Endothelial cell of umbilical vein (primary cell): Measurements from ENCODE around the gene CFAP45. TPM values are rescaled to one million over a fixed set of nuclear protein-coding genes. Genes with fewer than 3 reads are reported as not detected.

Experiments used
- BruUV-seq: library from RNA; stranded (reverse); fragments of 400-500 nt; replicated peaks from 2 replicates; lab custom pipeline; 2021; lab: Mats Ljungman, UMichigan
- CTCF ChIA-PET: fragments of 300-600, 350-600 bp; sonication (Branson Sonifier 250); formaldehyde crosslinking; loops from one replicate; lab custom pipeline; 2021; ENCODE audit warnings: antibody characterized with exemption, inconsistent platforms; lab: Charles Lee
- POLR2A ChIA-PET: fragments of 300-600, 350-600 bp; sonication (Branson Sonifier 250); formaldehyde crosslinking; loops from one replicate; lab custom pipeline; 2021; ENCODE audit warnings: antibody characterized with exemption, inconsistent platforms; lab: Charles Lee
- DNase-seq: peaks from one replicate; pipeline ENCODE4 v3.0.0-alpha.2; 2011; ENCODE audit warnings: low read depth, low spot score
- FAIRE-seq: peaks from 2 replicates; lab custom pipeline; 2011; peaks lifted over from hg19 to GRCh38; lab: Jason Lieb, UNC
- H2AFZ ChIP-seq: 2 replicates; pipeline ENCODE4 v1.6.0; 2012; ENCODE audit warnings: low read depth, low read length, control low read depth, inconsistent platforms
- H3K27ac ChIP-seq: 2 replicates; pipeline ENCODE4 v1.5.1; 2011; ENCODE audit warnings: low read depth, mild to moderate bottlenecking, control low read depth, low read length, moderate library complexity; ENCODE audit not compliant: insufficient read depth
- H3K27me3 ChIP-seq, 2 experiments: 2 replicates each; pipeline versions ENCODE4 v1.6.0 to v1.6.1; 2011; ENCODE audit warnings: low read length in 2 of 2, mixed read lengths in 1 of 2; ENCODE audit not compliant: control insufficient read depth in 2 of 2, insufficient read depth in 2 of 2
- H3K36me3 ChIP-seq, 2 experiments: 2 replicates in 1 of 2; 3 replicates in 1 of 2; pipeline ENCODE4 v1.5.1; 2011; ENCODE audit warnings: low read length in 2 of 2, mild to moderate bottlenecking in 1 of 2, moderate library complexity in 1 of 2; ENCODE audit not compliant: control insufficient read depth in 2 of 2, insufficient read depth in 2 of 2; ENCODE audit errors: extremely low read depth in 1 of 2
- H3K4me1 ChIP-seq: 3 replicates; pipeline ENCODE4 v1.5.1; 2011; ENCODE audit warnings: mild to moderate bottlenecking, low read length; ENCODE audit not compliant: control insufficient read depth, insufficient read depth; ENCODE audit errors: extremely low read depth
- H3K4me2 ChIP-seq: 2 replicates; pipeline ENCODE4 v1.6.1; 2011; ENCODE audit warnings: low read length, control low read depth, mixed read lengths; ENCODE audit not compliant: insufficient read depth
- H3K4me3 ChIP-seq, 3 experiments: fragments of 200-600 bp in 1 of 3; sonication (generic), shearing (Covaris generic) in 1 of 3; replicated peaks in 1 of 3; 2 replicates each; pipeline ENCODE4 v1.5.1; 2011 to 2016; ENCODE audit warnings: control low read depth in 3 of 3, low read length in 3 of 3, mild to moderate bottlenecking in 2 of 3, inconsistent platforms in 1 of 3, low read depth in 1 of 3, moderate library complexity in 1 of 3; ENCODE audit not compliant: insufficient read depth in 1 of 3
- H3K79me2 ChIP-seq: 2 replicates; pipeline ENCODE4 v1.6.0; 2012; ENCODE audit warnings: low read length, inconsistent platforms; ENCODE audit not compliant: control insufficient read depth, insufficient read depth
- H3K9ac ChIP-seq: replicated peaks from 2 replicates; pipeline ENCODE3; 2011; ENCODE audit warnings: low read length, control low read depth; ENCODE audit not compliant: insufficient read depth; ENCODE audit errors: extremely low read depth
- H3K9me1 ChIP-seq: replicated peaks from 3 replicates; pipeline ENCODE4 v1.6.0; 2011; ENCODE audit warnings: mild to moderate bottlenecking, low read length; ENCODE audit not compliant: control insufficient read depth, insufficient read depth; ENCODE audit errors: extremely low read depth
- H3K9me3 ChIP-seq: replicated peaks from 2 replicates; pipeline ENCODE4 v1.5.1; 2012; ENCODE audit warnings: low read length, inconsistent platforms; ENCODE audit not compliant: control insufficient read depth, insufficient read depth
- H4K20me1 ChIP-seq: replicated peaks from 2 replicates; pipeline ENCODE3; 2011; ENCODE audit warnings: mild to moderate bottlenecking, low read length; ENCODE audit not compliant: control insufficient read depth, insufficient read depth; ENCODE audit errors: extremely low read depth
- EZH2 ChIP-seq: IDR thresholded peaks from 2 replicates; pipeline ENCODE4 v1.6.1; 2012; ENCODE audit warnings: borderline replicate concordance, low read depth, mild to moderate bottlenecking, moderate library complexity, low read length, inconsistent platforms; ENCODE audit not compliant: severe bottlenecking
- FOS ChIP-seq: IDR thresholded peaks from 2 replicates; pipeline ENCODE4 v1.6.1; 2011; ENCODE audit warnings: mild to moderate bottlenecking, low read length, moderate library complexity, borderline replicate concordance; ENCODE audit not compliant: insufficient read depth
- GATA2 ChIP-seq: IDR thresholded peaks from 2 replicates; pipeline ENCODE4 v1.7.0; 2011; ENCODE audit warnings: low read depth, mild to moderate bottlenecking, moderate library complexity, mixed read lengths, low read length; ENCODE audit not compliant: insufficient read length, insufficient read depth
- JUN ChIP-seq: IDR thresholded peaks from 2 replicates; pipeline ENCODE4 v1.6.1; 2011; ENCODE audit warnings: borderline replicate concordance, low read depth; ENCODE audit not compliant: insufficient read length, insufficient read depth
- MAX ChIP-seq: IDR thresholded peaks from 2 replicates; pipeline ENCODE4 v1.6.1; 2011; ENCODE audit not compliant: insufficient read depth, insufficient read length
- MYC ChIP-seq: IDR thresholded peaks from one replicate; pipeline ENCODE4 v1.6.1; 2011; ENCODE audit warnings: mild to moderate bottlenecking, low read depth, low read length
- POLR2A ChIP-seq: IDR thresholded peaks from 2 replicates; pipeline ENCODE4 v1.6.1; 2012; ENCODE audit warnings: low read depth, mild to moderate bottlenecking, control low read depth, low read length
- POLR2AphosphoS5 ChIP-seq: IDR thresholded peaks from 2 replicates; pipeline ENCODE4 v1.6.1; 2012; ENCODE audit warnings: low read depth, mild to moderate bottlenecking, control low read depth, low read length, moderate library complexity; ENCODE audit not compliant: insufficient read depth
- dilution Hi-C: fragments of 300-500 bp; cut with MboI; formaldehyde crosslinking; loops from one replicate; pipeline ENCODE4 v1.15.0; 2019; ENCODE audit warnings: low sequenced_read_pairs; ENCODE audit not compliant: extremely low pct_ligation_motif_present
- intact Hi-C: fragments of 100-400 bp; cut with micrococcal nuclease; formaldehyde crosslinking; loops from one replicate; pipeline ENCODE4 v1.10.0; 2022
- polyA plus RNA-seq, 4 experiments: library from polyadenylated mRNA; depleted of rRNA in 3 of 4; stranded (reverse) in 3 of 4; unstranded in 1 of 4; fragments of >200 nt; gene quantifications; 2 replicates each; pipeline versions ENCODE4 v1.2.1 to v1.2.3, GENCODE V29; 2011 to 2012; ENCODE audit warnings: missing spikeins in 1 of 4
- total RNA-seq: library from RNA; stranded (reverse); gene quantifications from 2 replicates; pipeline ENCODE4 v1.2.3, GENCODE V29; 2021
- TF ChIP-seq, protein P1 (sequence below), 2 donors: IDR thresholded peaks; 1 replicate in 1 of 2; 2 replicates in 1 of 2; pipeline ENCODE4 v1.5.1; 2011; ENCODE audit warnings: low read length in 2 of 2, mild to moderate bottlenecking in 2 of 2, moderate library complexity in 2 of 2, control low read depth in 1 of 2, inconsistent platforms in 1 of 2, low read depth in 1 of 2; ENCODE audit not compliant: insufficient read depth in 1 of 2; ENCODE audit errors: extremely low read depth in 1 of 2

CFAP45 gene
- total and polyA plus RNA-seq, 2 donors (not counting 3 experiments of a cell fraction or from before 2014, with no cell fraction given) = 0.25 to 2.5 TPM

- no peak for FAIRE-seq
- Histone ChIP-seq H3K79me2 (no peaks in the 10 kb centered on the region), H3K4me2 (no peak overlapping the region), H3K4me1 (peaks cover 19% of the 10 kb centered on the region), H2AFZ (no peak overlapping the region), H3K4me3 (no peak overlapping the region), H3K9me1 (no peaks in the 10 kb centered on the region), H3K36me3 (no peaks in the 10 kb centered on the region), H3K9me3 (no peaks in the 10 kb centered on the region), H3K9ac (no peak overlapping the region), H3K27ac (no peak overlapping the region), H3K27me3 (no peaks in the 10 kb centered on the region), H4K20me1 (no peaks in the 10 kb centered on the region)
- no peak for DNase-seq
- POLR2A ChIA-PET = no interaction called here
- intact Hi-C loops (no loop called here), dilution Hi-C loops (no loop called here)
- no peak for TF ChIP-seq POLR2AphosphoS5
- TF ChIP-seq, protein P1, sequence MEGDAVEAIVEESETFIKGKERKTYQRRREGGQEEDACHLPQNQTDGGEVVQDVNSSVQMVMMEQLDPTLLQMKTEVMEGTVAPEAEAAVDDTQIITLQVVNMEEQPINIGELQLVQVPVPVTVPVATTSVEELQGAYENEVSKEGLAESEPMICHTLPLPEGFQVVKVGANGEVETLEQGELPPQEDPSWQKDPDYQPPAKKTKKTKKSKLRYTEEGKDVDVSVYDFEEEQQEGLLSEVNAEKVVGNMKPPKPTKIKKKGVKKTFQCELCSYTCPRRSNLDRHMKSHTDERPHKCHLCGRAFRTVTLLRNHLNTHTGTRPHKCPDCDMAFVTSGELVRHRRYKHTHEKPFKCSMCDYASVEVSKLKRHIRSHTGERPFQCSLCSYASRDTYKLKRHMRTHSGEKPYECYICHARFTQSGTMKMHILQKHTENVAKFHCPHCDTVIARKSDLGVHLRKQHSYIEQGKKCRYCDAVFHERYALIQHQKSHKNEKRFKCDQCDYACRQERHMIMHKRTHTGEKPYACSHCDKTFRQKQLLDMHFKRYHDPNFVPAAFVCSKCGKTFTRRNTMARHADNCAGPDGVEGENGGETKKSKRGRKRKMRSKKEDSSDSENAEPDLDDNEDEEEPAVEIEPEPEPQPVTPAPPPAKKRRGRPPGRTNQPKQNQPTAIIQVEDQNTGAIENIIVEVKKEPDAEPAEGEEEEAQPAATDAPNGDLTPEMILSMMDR (IDR thresholded peaks at IDR 0.05; ENCODE audit: extremely low read depth in 1 of 2, insufficient read depth in 1 of 2, low read depth in 1 of 2, low read length in 2 of 2) = no peak
- TF ChIP-seq POLR2A = no peak
- no peak for TF ChIP-seq JUN
- TF ChIP-seq MAX = no peak
- no peak for TF ChIP-seq FOS
- TF ChIP-seq GATA2 = no peak
- TF ChIP-seq EZH2 = no peak
- TF ChIP-seq MYC = no peak
- CTCF ChIA-PET = interaction anchor here (1.1 to 4.1 kb wide), 2 partner anchors 9 to 86 kb away, joined by 3 to 21 read pairs; no protein-coding TSS in a partner anchor
- BruUV-seq = no TSS peak
Observed at GRCh38 chr1:159884296-159884695, 15.7 kb downstream of the CFAP45 start.
